ENCODE measurements around the gene CBX3.
A peak's percentile ranks its signal among the peaks of the same experiment; 100 is the strongest.
"Not testable (repeated sequence)": the region's sequence is repeated elsewhere in the genome, so short reads cannot be mapped to it uniquely, and the experiment has no call there.

The CBX3 gene

GRCh38 chr7:26188957-26189541 is 12.5 kb upstream of the CBX3 start:
- no peak for DNase-seq

- DNase-seq: no peak
Measured at GRCh38 chr7:26189697-26190096, 11.8 kb upstream of the CBX3 start.

DNA sequence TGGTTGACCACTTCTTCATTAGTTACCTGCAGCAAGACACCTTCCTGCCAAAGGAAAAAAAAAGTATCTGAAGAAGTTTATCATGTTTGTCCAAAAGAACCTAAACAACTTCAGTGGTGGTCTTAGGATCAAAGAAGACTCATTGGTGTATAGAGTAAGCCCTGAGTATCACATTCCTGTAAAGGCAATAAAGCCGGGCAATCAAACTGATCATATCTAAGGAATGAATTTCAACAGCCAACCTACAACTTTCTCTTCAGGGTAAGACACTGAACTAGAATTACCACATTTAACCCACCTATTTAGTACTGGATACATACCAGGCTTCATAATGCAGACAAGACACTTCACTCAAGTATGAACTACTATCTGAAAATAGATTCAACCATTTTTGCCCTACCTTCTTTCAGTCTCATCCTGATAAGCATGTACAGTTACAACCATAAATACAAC is 11.1 kb upstream of the CBX3 start:
- no peak for DNase-seq

- no peak for DNase-seq
Measured at GRCh38 chr7:26191233-26191973, 10.1 kb upstream of the CBX3 start.

DNA sequence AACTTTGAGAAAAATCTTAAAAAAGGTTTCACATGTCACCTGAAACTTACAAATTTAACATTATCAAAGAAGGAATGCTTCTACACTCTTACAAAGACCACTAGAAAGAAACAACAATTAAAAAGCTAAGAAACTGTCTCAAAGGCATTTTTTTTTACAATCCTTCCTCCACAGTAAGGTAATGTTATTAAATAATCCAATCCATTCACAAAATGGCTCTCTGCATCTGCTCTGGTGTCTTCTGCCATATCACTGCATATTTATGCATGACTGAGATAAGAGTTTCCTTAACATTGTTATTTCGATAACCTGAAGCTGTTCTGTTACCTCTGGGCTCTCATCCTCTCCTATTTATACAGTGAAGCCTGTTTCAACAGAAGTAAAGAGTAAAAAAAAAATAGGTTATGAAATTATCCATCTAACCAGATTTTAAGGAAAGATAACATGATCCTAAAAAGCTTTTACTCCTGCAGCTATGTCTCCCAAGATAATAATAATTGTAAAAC is 9.5 kb upstream of the CBX3 start:
- DNase-seq: no peak

- DNase-seq: no peak
Measured at GRCh38 chr7:26192485-26193087, 9.0 kb upstream of the CBX3 start.

DNA sequence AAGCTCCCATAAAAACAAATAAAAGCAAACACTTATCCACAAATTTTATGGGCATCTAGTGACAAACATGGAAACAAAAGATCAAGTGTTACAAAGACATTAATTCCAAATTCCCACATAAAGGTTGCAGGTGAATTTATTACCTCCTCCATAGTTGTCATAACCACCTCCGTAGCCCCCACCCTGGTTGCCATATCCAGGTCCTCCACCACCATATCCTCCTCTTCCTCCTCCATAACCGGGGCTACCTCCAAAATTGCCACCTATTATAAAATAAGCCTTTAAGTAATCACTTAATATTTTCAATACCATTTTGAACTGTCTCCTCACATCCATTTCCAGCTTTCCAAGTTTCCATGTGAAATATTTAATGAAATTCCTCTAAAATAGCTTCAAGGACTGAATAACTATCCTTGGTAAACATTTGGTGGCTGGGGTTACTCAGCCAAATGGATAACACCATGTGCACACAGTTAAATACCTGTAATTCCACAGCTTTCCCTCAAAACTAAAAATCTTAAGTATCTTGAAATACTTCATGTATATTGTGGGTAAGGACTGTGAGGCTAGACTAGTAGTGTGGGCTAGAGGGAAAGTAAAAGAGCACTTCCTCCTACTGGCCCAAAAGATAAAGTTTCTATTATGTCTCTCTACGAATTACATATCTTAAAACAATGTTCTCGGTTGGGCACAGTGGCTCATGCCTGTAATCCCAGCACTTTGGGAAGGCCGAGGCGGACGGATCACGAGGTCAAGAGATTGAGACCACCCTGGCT is 7.9 kb upstream of the CBX3 start:
- DNase-seq: no peak

GRCh38 chr7:26194764-26195163 is 6.8 kb upstream of the CBX3 start:
- not testable (repeated sequence) for DNase-seq

GRCh38 chr7:26195182-26195581 is 6.4 kb upstream of the CBX3 start:
- no peak for DNase-seq

DNA sequence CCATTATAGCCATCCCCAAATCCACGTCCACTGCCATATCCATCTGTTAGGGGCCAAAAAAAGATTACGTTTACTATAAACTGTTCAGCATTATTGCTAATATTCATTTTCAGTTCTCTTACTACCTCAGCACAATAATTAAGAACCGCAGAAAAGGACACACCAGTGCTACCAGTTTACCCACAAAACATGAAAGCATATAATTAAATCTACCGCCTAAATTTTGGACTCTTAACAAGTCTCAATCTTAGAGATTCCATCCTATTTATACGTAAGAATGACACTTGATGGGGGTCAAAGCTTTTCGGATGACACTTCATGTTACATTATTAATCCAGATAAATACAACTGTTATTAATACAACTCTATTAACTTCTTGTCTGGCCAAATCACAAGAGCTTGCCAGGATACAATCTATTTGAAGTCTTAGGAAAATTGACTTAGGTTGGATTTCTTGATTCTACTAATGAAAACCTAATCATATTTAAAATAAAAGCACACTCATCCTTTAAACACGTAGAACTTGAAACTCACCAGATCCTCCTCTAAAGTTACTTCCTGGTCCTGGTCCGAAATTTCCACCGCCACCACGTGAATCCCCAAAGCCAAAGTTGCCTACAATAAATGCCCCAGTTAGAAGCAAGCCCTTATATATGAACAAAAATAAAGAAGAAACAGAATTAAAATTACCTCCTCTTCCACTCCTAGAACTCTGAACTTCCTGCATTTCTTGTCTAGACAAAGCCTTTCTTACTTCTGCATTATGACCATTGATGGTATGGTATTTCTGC is 5.5 kb upstream of the CBX3 start:
- DNase-seq: no peak

DNA sequence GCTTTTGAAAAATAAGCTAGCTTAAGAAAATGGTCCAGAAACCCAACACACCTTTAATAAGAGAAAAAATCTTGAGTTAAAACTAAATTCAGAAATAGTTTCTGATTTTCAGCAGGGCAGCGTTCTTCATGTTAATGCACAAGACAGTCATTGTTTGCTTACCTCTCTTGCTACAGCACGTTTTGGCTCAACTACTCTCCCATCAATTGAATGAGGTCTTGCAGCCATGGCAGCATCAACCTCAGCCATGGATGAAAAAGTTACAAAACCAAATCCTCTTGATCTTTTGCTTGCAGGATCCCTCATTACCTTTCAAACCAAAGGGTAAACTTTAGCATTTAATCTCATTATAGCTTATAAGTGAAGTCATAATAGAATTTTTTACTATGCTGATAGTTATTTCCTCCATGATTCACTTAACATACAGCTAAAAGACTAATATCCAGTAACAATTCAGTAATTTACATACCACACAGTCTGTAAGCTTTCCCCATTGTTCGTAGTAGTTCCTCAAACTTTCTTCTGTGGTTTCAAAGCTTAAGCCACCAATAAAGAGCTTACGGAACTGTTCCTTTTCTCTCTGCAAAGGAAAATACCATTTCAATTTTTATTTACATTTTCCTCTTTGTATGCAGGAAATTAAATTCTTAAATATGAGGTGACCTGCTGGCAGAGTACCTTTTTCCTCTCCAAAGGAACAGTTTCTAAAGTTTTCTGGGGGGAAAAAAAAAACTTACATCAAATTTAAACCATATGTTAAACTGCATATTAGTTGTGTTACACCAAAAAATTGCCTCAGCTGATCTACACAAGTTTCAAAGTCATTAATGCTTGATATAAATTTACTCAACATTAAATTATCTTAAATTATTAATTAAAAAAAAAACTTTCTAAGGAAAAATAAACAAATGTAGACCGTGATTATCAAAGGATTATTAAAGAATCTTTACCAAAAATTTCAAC is 4.1 kb upstream of the CBX3 start:
- DNase-seq: no peak

DNA sequence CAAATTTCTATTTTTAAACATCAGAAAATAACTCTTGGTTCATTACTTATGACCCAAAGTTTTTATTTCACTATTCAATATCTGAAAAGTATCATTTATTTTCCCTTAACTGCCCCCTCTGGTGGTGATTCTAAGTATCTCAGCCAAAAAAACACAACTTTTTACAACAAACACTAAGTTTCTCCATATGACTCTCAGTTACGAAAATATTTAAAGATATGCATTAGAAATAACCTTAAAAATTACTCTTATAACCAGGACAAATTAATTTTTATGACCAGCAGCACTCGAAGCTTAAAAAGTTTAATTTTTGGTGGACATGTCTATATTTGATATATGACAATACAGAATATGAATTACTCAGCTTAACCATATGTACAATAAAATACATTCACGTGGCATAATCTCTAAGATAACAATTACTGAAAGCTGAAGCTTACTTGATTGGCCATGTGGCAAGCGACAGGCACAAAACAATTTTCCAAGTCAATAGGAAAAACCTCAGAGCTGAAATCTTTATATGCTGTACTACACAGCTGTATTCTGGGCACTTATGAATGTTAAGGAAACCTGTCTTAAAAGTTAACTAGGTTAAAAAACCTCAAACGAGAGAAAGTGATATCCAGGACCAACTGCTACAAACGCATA is 3.3 kb upstream of the CBX3 start:
- no peak for DNase-seq

GRCh38 chr7:26198781-26199169 is 2.8 kb upstream of the CBX3 start:
- DNase-seq: no peak

DNA sequence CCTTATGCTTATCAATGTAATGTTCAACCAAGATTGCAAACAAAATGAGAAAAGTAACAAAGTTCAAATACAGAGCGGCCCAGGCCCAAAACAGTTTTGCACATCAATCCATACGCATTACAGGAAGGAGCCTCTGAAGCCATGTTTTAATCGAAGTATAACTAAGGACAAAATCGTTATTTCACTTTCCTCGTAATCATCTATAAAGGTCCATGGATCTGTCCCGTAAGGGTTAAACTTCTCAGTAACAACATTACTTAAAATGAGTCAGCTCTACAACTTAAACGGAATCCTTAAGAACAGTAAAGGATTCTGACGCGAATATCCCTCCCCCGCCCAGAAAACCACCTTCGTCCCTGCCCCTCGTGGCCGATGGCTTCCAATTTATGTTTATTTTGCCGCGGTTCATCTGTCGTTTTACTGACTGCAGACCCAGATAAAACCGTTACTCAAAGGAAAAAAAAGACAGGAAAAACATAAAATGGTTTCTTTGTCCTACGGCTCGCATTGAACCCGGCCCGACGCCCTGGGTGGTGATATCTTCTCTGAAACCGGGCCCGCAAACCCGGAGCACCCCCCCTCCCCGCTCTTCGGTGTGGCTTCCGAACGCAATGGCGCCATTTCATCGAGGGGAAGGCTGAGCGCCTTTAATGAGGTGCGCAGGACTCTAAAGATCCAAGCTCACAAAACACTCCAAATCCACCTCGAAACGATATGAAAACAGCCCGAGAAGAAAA is 2.1 kb upstream of the CBX3 start:
- DNase-seq: peak; percentile 75

DNA sequence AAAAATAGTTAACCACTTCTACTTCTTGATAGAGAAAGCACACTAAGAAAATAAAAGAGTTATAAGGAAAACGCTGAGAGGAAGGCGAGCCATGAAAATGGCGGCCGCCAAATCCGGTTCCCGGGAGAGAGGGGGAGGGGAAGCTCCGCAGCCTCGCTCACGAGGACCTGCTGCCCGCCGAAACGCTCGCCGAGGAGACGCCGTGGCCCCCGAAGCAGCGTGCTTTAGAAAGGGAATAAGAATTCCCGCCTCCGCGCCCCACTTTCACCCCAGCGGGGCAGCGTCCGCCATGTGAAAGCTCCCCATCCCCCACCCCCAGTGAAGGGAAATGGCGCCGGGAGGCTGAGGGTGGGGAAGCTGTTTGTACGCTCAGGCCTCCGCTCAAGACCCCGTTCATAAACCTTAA is 1.5 kb upstream of the CBX3 start:
- peak; percentile 71 for DNase-seq

DNA sequence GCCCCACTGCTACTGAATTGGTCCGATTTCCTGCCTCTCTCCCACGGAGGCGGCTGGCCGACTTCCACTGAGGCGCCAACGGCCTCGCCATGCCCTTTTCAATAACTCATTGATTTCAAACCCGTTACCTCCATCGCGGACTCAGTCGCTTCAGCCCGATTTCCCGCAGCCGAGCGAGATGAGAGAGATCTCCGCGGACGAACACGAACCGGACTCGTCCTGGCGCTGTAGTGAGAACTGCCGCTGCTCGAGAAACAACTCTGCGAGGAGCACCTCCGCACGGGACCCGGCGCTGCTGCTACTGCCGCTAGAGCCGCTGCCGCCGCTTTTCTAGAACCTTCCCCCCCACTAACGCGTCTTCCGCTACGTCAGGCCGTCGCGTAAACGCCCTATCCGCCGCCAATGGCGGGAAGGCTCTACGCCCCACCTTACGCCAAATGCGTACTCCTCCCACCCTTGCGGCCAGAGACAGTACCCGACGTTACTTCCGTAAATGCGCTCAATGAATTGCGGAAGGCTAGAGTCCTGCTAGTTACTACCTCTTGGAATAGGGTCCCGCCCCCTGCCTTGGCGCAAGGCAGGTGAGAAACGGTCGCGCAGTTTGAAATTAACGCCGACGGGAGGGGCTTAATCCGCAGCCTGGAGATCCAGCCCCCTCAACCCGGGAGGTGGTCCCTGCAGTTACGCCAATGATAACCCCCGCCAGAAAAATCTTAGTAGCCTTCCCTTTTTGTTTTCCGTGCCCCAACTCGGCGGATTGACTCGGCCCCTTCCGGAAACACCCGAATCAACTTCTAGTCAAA is 900 bp upstream of the CBX3 start, which contains the start of gene HNRNPA2B1:
HNRNPA2B1 (minus strand) TSS at position 303 of the 803 bp plus-strand sequence; CDS start at position 134, 169 bp downstream.
- DNase-seq: peak; percentile 97

DNA sequence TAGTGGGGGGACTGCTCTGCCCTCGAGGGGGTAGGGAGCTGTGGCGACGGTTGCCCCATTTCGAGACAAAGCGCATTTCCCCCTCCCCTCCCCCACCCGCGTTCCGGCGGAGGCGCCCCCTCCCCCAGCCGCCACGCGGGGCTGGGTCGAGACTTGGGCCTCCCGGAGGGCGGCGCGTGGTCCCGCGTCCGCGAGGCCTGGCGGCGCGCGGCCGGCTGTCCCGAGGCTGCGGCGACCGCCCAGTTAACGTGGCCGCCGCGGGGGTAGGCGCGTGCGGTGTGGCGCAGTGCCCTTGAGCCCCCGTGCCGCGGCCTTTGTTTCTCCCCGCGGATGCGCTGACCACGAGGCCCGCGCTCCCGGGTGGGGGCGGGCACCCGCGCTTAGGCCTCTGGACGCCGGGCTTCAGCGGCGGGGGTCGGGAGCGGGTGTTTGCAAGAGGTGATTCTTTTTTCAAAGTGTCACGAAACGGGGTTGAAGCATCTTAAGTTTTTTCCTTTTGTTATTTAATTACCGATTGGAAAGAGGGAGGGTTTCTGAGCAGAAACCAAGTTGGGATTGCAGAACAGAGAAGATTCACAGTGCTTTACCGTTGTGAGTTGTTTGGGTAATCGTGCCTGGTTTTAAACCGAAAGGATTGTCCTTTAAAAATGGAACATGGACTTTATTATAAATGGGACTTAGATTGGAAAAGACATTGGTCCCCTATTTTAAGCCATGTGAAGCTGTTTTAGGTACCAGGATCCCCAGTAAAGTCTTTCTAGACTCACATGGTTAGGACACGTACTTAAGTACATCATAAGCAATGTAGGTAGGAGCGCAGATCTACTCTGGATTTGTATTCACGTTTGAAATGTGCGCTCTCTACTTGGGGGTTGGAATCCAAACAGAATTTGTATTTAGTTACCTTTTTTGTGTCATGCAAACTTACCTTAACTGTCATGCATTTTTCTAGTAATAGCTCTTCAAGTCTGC is 760 bp downstream of the CBX3 start:
- DNase-seq: peak; percentile 62

- no peak for DNase-seq
Measured at GRCh38 chr7:26203016-26203415, 1.5 kb downstream of the CBX3 start.
